NCI-H69 (cell line): Measurements from ENCODE around the gene IMPACT.

ENCODE experiments used
- DNase-seq: peaks from one replicate; lab custom pipeline; 2025; lab: John Stamatoyannopoulos, UW

The IMPACT gene

GRCh38 chr18:24479371-24479770 is 52.9 kb downstream of the IMPACT start:
- no peak for DNase-seq

- no peak for DNase-seq
Measured at GRCh38 chr18:24482821-24483220, 56.4 kb downstream of the IMPACT start.

GRCh38 chr18:24485681-24486080 is 59.2 kb downstream of the IMPACT start:
- no peak for DNase-seq

- DNase-seq = peak; percentile 85
Measured at GRCh38 chr18:24486684-24487083, 60.2 kb downstream of the IMPACT start.

- DNase-seq = peak; percentile 75
Measured at GRCh38 chr18:24488824-24489493, 62.5 kb downstream of the IMPACT start.

GRCh38 chr18:24490539-24490938 is 64.1 kb downstream of the IMPACT start:
- DNase-seq = peak; percentile 52

GRCh38 chr18:24491927-24492834 is 65.7 kb downstream of the IMPACT start:
- DNase-seq = peak; percentile 91

- DNase-seq = no peak
Measured at GRCh38 chr18:24494586-24494985, 68.1 kb downstream of the IMPACT start.

GRCh38 chr18:24497031-24497754 is 70.7 kb downstream of the IMPACT start:
- DNase-seq = peak; percentile 99

- no peak for DNase-seq
Measured at GRCh38 chr18:24499814-24500213, 73.3 kb downstream of the IMPACT start.

- no peak for DNase-seq
Measured at GRCh38 chr18:24500217-24500616, 73.7 kb downstream of the IMPACT start.

GRCh38 chr18:24500766-24501165 is 74.3 kb downstream of the IMPACT start:
- no peak for DNase-seq

GRCh38 chr18:24502667-24503523 is 76.4 kb downstream of the IMPACT start:
- peak; percentile 85 for DNase-seq
